ENCODE results near the gene CCDC148.

Gene CCDC148

DNA sequence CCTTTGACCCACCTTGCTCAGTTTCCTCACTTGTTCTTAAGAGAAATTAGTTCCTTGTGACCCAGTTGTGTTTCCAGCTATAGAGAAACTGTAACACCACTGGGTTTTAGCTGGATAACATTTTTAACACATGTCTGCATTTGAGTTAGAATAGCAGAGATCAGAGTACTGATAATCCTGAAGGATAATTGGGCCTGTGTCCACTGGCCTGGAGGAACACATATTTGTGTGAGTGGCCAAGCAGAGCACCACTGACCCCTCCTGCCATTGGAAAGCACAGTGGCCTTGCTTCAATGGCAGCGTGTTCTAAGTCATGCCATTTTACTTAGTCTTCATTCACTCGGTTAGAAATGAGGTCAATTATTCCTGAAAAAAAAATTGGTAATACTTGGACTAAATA is 42.8 kb upstream of the CCDC148 start:
- no peak for DNase-seq (ENCODE audit: low read depth)
- TF ChIP-seq POLR2A (IDR thresholded peaks at IDR 0.05; ENCODE audit: extremely low read depth, insufficient read length) (no peak), MYC (IDR thresholded peaks at IDR 0.05; ENCODE audit: low read depth, low read length) (no peak)
- TF ChIP-seq, protein P1, sequence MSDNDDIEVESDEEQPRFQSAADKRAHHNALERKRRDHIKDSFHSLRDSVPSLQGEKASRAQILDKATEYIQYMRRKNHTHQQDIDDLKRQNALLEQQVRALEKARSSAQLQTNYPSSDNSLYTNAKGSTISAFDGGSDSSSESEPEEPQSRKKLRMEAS (IDR thresholded peaks at IDR 0.05; ENCODE audit: low read depth, low read length) = no peak
- TF ChIP-seq, protein P2, sequence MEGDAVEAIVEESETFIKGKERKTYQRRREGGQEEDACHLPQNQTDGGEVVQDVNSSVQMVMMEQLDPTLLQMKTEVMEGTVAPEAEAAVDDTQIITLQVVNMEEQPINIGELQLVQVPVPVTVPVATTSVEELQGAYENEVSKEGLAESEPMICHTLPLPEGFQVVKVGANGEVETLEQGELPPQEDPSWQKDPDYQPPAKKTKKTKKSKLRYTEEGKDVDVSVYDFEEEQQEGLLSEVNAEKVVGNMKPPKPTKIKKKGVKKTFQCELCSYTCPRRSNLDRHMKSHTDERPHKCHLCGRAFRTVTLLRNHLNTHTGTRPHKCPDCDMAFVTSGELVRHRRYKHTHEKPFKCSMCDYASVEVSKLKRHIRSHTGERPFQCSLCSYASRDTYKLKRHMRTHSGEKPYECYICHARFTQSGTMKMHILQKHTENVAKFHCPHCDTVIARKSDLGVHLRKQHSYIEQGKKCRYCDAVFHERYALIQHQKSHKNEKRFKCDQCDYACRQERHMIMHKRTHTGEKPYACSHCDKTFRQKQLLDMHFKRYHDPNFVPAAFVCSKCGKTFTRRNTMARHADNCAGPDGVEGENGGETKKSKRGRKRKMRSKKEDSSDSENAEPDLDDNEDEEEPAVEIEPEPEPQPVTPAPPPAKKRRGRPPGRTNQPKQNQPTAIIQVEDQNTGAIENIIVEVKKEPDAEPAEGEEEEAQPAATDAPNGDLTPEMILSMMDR (IDR thresholded peaks at IDR 0.05; ENCODE audit: low read depth, low read length) = no peak
- H3K4me3 ChIP-seq (ENCODE audit: low read depth, low read length) = no peak overlapping the region

DNA sequence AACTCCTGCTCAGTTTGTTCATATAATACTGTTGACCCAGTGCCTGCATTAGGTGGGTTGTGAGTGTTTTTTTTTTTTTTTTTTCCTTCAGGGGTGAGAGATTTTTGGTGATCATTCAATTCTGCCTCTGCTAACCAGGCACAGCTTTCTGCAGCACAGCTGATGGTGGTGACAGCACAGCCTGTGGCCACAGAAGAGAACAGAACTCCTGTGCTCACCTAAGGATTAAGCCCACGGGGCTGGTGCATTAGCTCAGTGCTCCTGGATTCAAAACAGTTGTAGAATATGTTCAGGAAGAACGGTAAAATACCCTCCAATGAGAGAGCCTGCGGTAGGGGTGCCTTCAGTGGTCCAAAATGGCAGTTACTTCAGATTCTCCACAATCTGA is 42.2 kb upstream of the CCDC148 start:
- TF ChIP-seq, protein P2 (IDR thresholded peaks at IDR 0.05; ENCODE audit: low read depth, low read length) = no peak
- TF ChIP-seq MYC (IDR thresholded peaks at IDR 0.05; ENCODE audit: low read depth, low read length) = no peak
- TF ChIP-seq, protein P1 (IDR thresholded peaks at IDR 0.05; ENCODE audit: low read depth, low read length) = no peak
- TF ChIP-seq POLR2A (IDR thresholded peaks at IDR 0.05; ENCODE audit: extremely low read depth, insufficient read length) = no peak
- no peak for DNase-seq (ENCODE audit: low read depth)
- H3K4me3 ChIP-seq (ENCODE audit: low read depth, low read length) = no peak overlapping the region

DNA sequence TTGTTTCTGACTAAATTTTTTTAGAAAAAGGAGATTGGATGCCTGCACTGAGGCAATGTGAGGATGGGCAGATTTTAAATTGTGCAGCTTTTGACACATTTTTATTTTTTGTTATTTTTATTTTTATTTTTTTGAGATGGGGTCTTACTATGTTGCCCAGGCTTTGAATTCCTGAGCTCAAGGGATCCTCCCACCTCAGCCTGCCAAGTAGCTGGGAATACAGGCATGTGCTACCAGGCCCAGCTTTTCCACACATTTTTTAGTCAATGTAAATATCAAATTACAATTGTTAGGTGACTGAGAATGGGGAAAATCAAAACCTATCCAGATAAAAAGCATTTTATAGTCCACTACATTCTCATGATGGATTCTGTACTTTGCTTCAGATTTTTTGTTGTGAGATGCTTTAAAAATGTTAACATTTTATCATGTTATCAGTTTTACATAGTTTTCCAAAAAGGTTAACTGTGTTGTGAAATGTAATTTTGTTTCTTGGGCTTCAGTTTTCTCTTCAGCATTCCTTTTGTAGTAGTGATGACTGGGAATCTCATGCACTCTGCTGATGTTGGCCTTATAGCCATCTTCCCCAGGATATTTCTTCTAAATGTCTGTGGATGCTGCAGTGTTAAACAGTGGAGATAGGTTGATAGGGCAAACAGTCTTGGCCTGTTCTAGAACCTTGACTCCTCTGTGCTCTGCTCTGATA is 41.6 kb upstream of the CCDC148 start:
- no peak overlapping the region for H3K4me3 ChIP-seq (ENCODE audit: low read depth, low read length)

DNA sequence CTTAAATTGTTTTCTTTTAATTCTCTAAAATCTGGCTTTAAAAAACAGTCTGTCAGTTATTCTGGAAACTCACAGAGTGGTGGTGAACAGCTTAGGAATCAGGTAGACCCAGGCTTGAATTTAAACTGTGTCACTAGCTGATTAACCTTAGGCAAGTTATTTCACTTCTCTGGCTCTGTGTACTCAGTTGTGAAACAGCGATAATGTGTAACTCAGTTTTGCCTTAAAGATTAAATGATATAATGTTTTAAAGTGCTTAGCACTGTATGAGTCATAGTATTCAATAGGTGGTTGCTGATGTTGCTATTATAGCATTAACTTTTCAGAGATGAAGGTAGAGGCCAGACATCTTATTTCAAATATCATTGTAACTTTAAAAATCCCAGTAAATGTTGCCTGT is 40.9 kb upstream of the CCDC148 start:
- TF ChIP-seq, protein P1 (IDR thresholded peaks at IDR 0.05; ENCODE audit: low read depth, low read length) = no peak
- TF ChIP-seq MYC (IDR thresholded peaks at IDR 0.05; ENCODE audit: low read depth, low read length) (no peak), POLR2A (IDR thresholded peaks at IDR 0.05; ENCODE audit: extremely low read depth, insufficient read length) (no peak)
- TF ChIP-seq, protein P2 (IDR thresholded peaks at IDR 0.05; ENCODE audit: low read depth, low read length) = no peak
- H3K4me3 ChIP-seq (ENCODE audit: low read depth, low read length) = no peak overlapping the region
- DNase-seq (ENCODE audit: low read depth) = no peak

More for the DNA sequence above, 41.6 kb upstream of the CCDC148 start:
- DNase-seq (ENCODE audit: low read depth) = no peak
- TF ChIP-seq, protein P2 (IDR thresholded peaks at IDR 0.05; ENCODE audit: low read depth, low read length) = no peak
- TF ChIP-seq, protein P1 (IDR thresholded peaks at IDR 0.05; ENCODE audit: low read depth, low read length) = no peak
- no peak for TF ChIP-seq POLR2A (IDR thresholded peaks at IDR 0.05; ENCODE audit: extremely low read depth, insufficient read length)
- TF ChIP-seq MYC (IDR thresholded peaks at IDR 0.05; ENCODE audit: low read depth, low read length) = no peak

DNA sequence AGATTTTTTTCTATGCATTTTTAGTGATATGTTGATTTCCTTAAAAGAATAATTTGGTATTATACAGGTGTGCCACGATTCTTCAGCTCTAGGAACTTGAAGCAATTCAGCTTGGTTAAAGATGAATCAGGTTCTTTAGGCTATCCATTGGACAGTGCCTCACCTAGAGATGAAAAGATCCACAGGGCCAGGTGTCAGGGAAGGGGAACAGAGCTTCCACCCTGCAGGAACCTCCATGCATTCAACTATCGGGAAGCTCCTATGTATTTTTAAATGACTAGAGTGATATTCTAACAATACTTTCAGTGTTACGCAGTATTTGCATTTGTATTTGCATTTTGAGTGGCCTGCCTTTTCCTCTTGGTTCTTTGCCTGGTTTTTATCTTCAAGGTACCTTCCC is 40.4 kb upstream of the CCDC148 start:
- TF ChIP-seq, protein P1 (IDR thresholded peaks at IDR 0.05; ENCODE audit: low read depth, low read length) = no peak
- TF ChIP-seq, protein P2 (IDR thresholded peaks at IDR 0.05; ENCODE audit: low read depth, low read length) = no peak
- no peak for TF ChIP-seq POLR2A (IDR thresholded peaks at IDR 0.05; ENCODE audit: extremely low read depth, insufficient read length)
- no peak overlapping the region for H3K4me3 ChIP-seq (ENCODE audit: low read depth, low read length)
- DNase-seq (ENCODE audit: low read depth) = no peak

Data from NB4 (cell line).